SK-N-SH (cell line): ENCODE measurements around the gene TDRD5. TPM values are rescaled to one million over a fixed set of nuclear protein-coding genes. Genes with fewer than 3 reads are reported as not detected.
A peak's percentile ranks its signal among the peaks of the same experiment; 100 is the strongest.

Source experiments
- CTCF ChIA-PET: fragments of 300-600, 350-600 bp; formaldehyde crosslinking; extraction: SDS; loops from one replicate; lab custom pipeline; 2021; lab: Yijun Ruan, JAX
- POLR2A ChIA-PET: fragments of 350-600 bp; sonication (Branson Sonifier 250); formaldehyde crosslinking; extraction: SDS; loops from one replicate; lab custom pipeline; 2020; ENCODE audit warnings: antibody characterized with exemption, inconsistent platforms; lab: Yijun Ruan, JAX
- DNase-seq: peaks from one replicate; pipeline ENCODE4 v3.0.0; 2012
- H2AFZ ChIP-seq: fragments of 200-600 bp; sonication (generic); 2 replicates; pipeline ENCODE4 v1.8.1; 2016; ENCODE audit warnings: antibody characterized with exemption, mild to moderate bottlenecking, low read depth
- H3F3A ChIP-seq: fragments of 200-600 bp; sonication (generic); replicated peaks from 2 replicates; pipeline ENCODE3; 2016; ENCODE audit warnings: antibody characterized with exemption, mild to moderate bottlenecking; ENCODE audit not compliant: insufficient read depth
- H3K27ac ChIP-seq, 2 experiments: fragments of 200-500 bp in 1 of 2; fragments of 200-600 bp in 1 of 2; sonication (Bioruptor generic) in 1 of 2; sonication (generic), shearing (Covaris generic) in 1 of 2; 2 replicates each; pipeline versions ENCODE4 v1.5.1 to v1.6.1; 2014 to 2016; ENCODE audit warnings: low read depth in 2 of 2, inconsistent platforms in 1 of 2, low read length in 1 of 2, mild to moderate bottlenecking in 1 of 2, mixed read lengths in 1 of 2
- H3K27me3 ChIP-seq: fragments of 200-600 bp; sonication (generic), shearing (Covaris generic); 2 replicates; pipeline ENCODE4 v1.6.1; 2016; ENCODE audit warnings: mixed run types; ENCODE audit not compliant: insufficient read depth
- H3K36me3 ChIP-seq, 2 experiments: fragments of 200-500 bp in 1 of 2; fragments of 200-600 bp in 1 of 2; sonication (Bioruptor generic) in 1 of 2; sonication (generic) in 1 of 2; replicated peaks in 1 of 2; 2 replicates each; pipeline versions ENCODE3 to v1.5.1; 2014 to 2016; ENCODE audit warnings: low read length in 1 of 2, mild to moderate bottlenecking in 1 of 2; ENCODE audit not compliant: insufficient read depth in 2 of 2, control insufficient read depth in 1 of 2
- H3K4me1 ChIP-seq, 2 experiments: fragments of 200-500 bp in 1 of 2; fragments of 200-600 bp in 1 of 2; sonication (Bioruptor generic) in 1 of 2; sonication (generic), shearing (Covaris generic) in 1 of 2; 2 replicates each; pipeline versions ENCODE4 v1.5.1 to v1.6.1; 2014 to 2016; ENCODE audit warnings: low read depth in 1 of 2, low read length in 1 of 2, mixed run types in 1 of 2; ENCODE audit not compliant: insufficient read depth in 2 of 2, control insufficient read depth in 1 of 2
- H3K4me2 ChIP-seq: fragments of 200-600 bp; sonication (generic), shearing (Covaris generic); 2 replicates; pipeline ENCODE4 v1.6.1; 2017; ENCODE audit warnings: mixed run types
- H3K4me3 ChIP-seq, 2 experiments: fragments of 200-500 bp in 1 of 2; fragments of 200-600 bp in 1 of 2; sonication (Bioruptor generic) in 1 of 2; sonication (generic), shearing (Covaris generic) in 1 of 2; 2 replicates each; pipeline versions ENCODE4 v1.5.1 to v1.8.1; 2014 to 2016; ENCODE audit warnings: low read depth in 2 of 2, inconsistent platforms in 1 of 2, low read length in 1 of 2, mild to moderate bottlenecking in 1 of 2, mixed read lengths in 1 of 2, moderate library complexity in 1 of 2
- H3K79me2 ChIP-seq: fragments of 200-600 bp; sonication (generic); 2 replicates; pipeline ENCODE4 v1.8.1; 2017; ENCODE audit warnings: mild to moderate bottlenecking; ENCODE audit not compliant: insufficient read depth
- H3K9ac ChIP-seq: fragments of 200-600 bp; sonication (generic); 2 replicates; pipeline ENCODE4 v1.6.1; 2017; ENCODE audit warnings: mixed run types
- H3K9me2 ChIP-seq: fragments of 200-600 bp; sonication (generic); 2 replicates; pipeline ENCODE4 v1.6.1; 2017; ENCODE audit warnings: mixed run types
- H3K9me3 ChIP-seq: fragments of 200-600 bp; sonication (generic); 2 replicates; pipeline ENCODE4 v1.6.1; 2017; ENCODE audit warnings: mixed run types, mild to moderate bottlenecking, moderate library complexity
- H4K20me1 ChIP-seq: fragments of 200-600 bp; sonication (generic); 2 replicates; pipeline ENCODE4 v1.6.1; 2017; ENCODE audit warnings: mild to moderate bottlenecking, mixed run types; ENCODE audit not compliant: insufficient read depth
- ELF1 ChIP-seq: IDR thresholded peaks from 2 replicates; pipeline ENCODE4 v1.4.0; 2012
- EP300 ChIP-seq, 2 experiments: IDR thresholded peaks; 2 replicates each; pipeline versions ENCODE4 v1.4.0 to v1.6.1; 2012; ENCODE audit warnings: borderline replicate concordance in 1 of 2, low read depth in 1 of 2, low read length in 1 of 2
- EZH2phosphoT487 ChIP-seq: fragments of 200-600 bp; sonication (generic); IDR thresholded peaks from 2 replicates; pipeline ENCODE4 v1.6.1; 2017; ENCODE audit warnings: low read depth, mixed run types, mild to moderate bottlenecking, antibody characterized with exemption, moderate library complexity, borderline replicate concordance
- FOSL2 ChIP-seq: IDR thresholded peaks from 2 replicates; pipeline ENCODE4 v1.4.0; 2012; ENCODE audit warnings: low read depth, mild to moderate bottlenecking, moderate library complexity, borderline replicate concordance
- GABPA ChIP-seq: IDR thresholded peaks from 2 replicates; pipeline ENCODE4 v1.4.0; 2012; ENCODE audit warnings: low read depth, mild to moderate bottlenecking
- GATA2 ChIP-seq: sonication (generic); formaldehyde crosslinking; IDR thresholded peaks from 2 replicates; pipeline ENCODE4 v1.5.0; 2020; ENCODE audit warnings: mild to moderate bottlenecking, missing genetic modification reagents
- MEF2A ChIP-seq: IDR thresholded peaks from 2 replicates; pipeline ENCODE4 v1.4.0; 2012; ENCODE audit warnings: low read depth, borderline replicate concordance
- RXRA ChIP-seq: IDR thresholded peaks from 2 replicates; pipeline ENCODE4 v1.4.0; 2012; ENCODE audit warnings: low read depth, mild to moderate bottlenecking, borderline replicate concordance
- SIN3A ChIP-seq: IDR thresholded peaks from 2 replicates; pipeline ENCODE4 v1.6.1; 2012; ENCODE audit warnings: low read depth, mild to moderate bottlenecking, low read length, moderate library complexity, borderline replicate concordance
- SMC3 ChIP-seq: IDR thresholded peaks from 2 replicates; pipeline ENCODE4 v1.6.1; 2012; ENCODE audit warnings: low read depth, low read length, improper control_type of control experiment
- TAF1 ChIP-seq: IDR thresholded peaks from 2 replicates; pipeline ENCODE4 v1.6.1; 2012; ENCODE audit warnings: low read depth, mild to moderate bottlenecking, low read length, moderate library complexity, borderline replicate concordance
- TCF12 ChIP-seq: IDR thresholded peaks from 2 replicates; pipeline ENCODE4 v1.4.0; 2012
- TEAD4 ChIP-seq: IDR thresholded peaks from 2 replicates; pipeline ENCODE4 v1.4.0; 2012; ENCODE audit warnings: mild to moderate bottlenecking, borderline replicate concordance; ENCODE audit not compliant: insufficient read depth
- WGBS: methylation state at CpG from one replicate; pipeline ENCODE4 v1.1.6; 2017; ENCODE audit warnings: low lambda C conversion rate; 5-methylcytosine and 5-hydroxymethylcytosine counted together
- polyA plus RNA-seq, 3 experiments: library from polyadenylated mRNA; depleted of rRNA; stranded (reverse); fragments of >200 nt; gene quantifications; 2 replicates each; pipeline ENCODE4 v1.2.3, GENCODE V29; 2012
- TF ChIP-seq, protein P1 (sequence below): fragments of 200-600 bp; sonication (generic); IDR thresholded peaks from 2 replicates; pipeline ENCODE4 v1.6.1; 2017; ENCODE audit warnings: antibody characterized with exemption, mild to moderate bottlenecking, moderate library complexity
- TF ChIP-seq, protein P2 (sequence below): IDR thresholded peaks from 2 replicates; pipeline ENCODE4 v1.4.0; 2012; ENCODE audit warnings: low read depth
- TF ChIP-seq, protein P3 (sequence below): IDR thresholded peaks from 2 replicates; pipeline ENCODE4; 2012
- TF ChIP-seq, protein P4 (sequence below): IDR thresholded peaks from 2 replicates; pipeline ENCODE4 v1.4.0; 2012; ENCODE audit warnings: low read depth, borderline replicate concordance
- TF ChIP-seq, protein P5 (sequence below): fragments of 150-350 bp; IDR thresholded peaks from 2 replicates; pipeline ENCODE4 v1.6.1; 2016; ENCODE audit warnings: mild to moderate bottlenecking, low read depth, low read length
- TF ChIP-seq, protein P6 (sequence below): IDR thresholded peaks from 2 replicates; pipeline ENCODE4 v1.4.0; 2012; ENCODE audit warnings: low read depth, borderline replicate concordance

TDRD5 gene
- polyA plus RNA-seq, 1 of the 3 experiments (the other 2 are of a cell fraction): not detected

DNA sequence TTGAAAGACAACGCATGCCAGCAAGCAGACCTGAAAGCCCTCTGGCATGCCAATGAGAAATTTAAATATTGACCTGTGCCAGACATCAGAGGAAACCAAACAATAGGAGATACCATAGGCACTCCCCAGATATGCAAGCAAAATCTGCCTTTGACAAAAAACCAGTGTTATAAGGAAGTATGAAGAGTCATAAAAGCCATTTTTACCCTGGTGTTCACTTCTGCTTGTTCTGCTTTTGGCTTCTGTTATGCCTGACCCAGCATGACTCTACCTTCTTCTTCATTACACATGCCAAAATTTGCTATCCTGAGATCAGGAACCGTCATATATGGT, 42.3 kb upstream of the TDRD5 start:
- H3K79me2 ChIP-seq: no peaks in the 10 kb centered on the region
- H3K27ac ChIP-seq: no peak overlapping the region
- no peak overlapping the region for H3K4me2 ChIP-seq
- H3K9me3 ChIP-seq: no peaks in the 10 kb centered on the region
- H3F3A ChIP-seq: no peaks in the 10 kb centered on the region
- no peaks in the 10 kb centered on the region for H3K36me3 ChIP-seq
- WGBS: 12% methylated on average over 2 of the region's 2 CpGs
- no peak overlapping the region for H3K4me3 ChIP-seq
- ChIA-PET POLR2A (no interaction called here), CTCF (interaction anchor here (0.9 kb wide), 1 partner anchor 36 kb away, joined by 3 read pairs; no protein-coding TSS in a partner anchor)
- H3K4me1 ChIP-seq: no peaks in the 10 kb centered on the region
- TF ChIP-seq EZH2phosphoT487 (no peak), ELF1 (no peak), SMC3 (no peak), FOSL2 (no peak), GATA2 (no peak)
- no peak overlapping the region for H2AFZ ChIP-seq
- H3K9ac ChIP-seq: no peak overlapping the region
- H3K9me2 ChIP-seq: no peaks in the 10 kb centered on the region
- no peaks in the 10 kb centered on the region for H4K20me1 ChIP-seq
- H3K27me3 ChIP-seq: no peaks in the 10 kb centered on the region; the same call in 1 of the 2 replicates
- DNase-seq: no peak

DNA sequence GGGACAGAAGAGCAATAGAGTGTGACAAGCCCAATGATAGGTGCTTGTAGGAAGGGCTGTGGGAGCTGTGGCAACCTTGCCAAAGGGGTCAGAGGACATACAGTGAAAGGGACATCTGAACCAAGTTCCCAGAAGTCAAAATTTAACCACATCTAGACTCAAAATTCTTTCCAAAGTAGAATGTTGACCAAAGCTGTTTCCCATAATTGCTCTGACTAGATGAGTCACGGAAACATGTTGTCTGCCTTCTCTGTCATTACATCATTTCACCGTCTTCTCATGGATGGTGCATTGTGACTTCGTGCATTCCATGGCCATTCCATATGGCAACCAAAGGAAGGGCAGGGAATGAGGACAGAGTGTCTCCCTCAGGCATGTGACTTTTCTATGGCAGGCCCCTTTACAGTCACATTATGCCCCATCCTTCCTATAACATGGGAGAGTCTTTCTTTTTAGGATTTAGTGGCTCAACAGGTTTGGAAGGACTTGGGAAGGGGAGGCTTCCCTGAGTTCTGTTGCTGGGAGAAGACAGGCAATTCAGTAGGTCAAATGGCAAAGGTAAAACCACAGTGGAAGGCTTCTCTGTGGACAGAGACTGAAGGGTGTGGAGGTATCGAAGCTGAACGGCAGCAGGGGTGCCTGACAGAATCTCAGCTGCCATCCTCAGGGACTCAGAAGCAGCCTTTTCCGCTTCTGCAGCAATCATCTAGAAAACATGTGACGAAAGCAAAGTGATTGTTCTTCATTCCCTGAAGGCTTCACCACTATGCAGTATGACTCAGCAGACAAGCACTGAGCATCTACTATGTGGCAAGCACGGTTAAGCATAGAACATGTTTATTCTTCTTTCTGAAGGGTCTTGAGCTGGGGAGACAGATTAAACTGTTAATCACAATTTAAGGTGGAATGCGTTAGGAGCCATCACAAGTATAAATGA, 40.6 kb upstream of the TDRD5 start:
- no peaks in the 10 kb centered on the region for H3K36me3 ChIP-seq
- no peak for DNase-seq
- H4K20me1 ChIP-seq: no peaks in the 10 kb centered on the region
- H3K79me2 ChIP-seq: no peaks in the 10 kb centered on the region
- no peaks in the 10 kb centered on the region for H3K9me3 ChIP-seq
- no peak overlapping the region for H3K9ac ChIP-seq
- H3K4me2 ChIP-seq: 0 out of 2 replicates have a peak overlapping the region, but pooled peaks have one; percentile 2
- no peak overlapping the region for H3K4me3 ChIP-seq
- no peaks in the 10 kb centered on the region for H3F3A ChIP-seq
- no peak overlapping the region for H3K27ac ChIP-seq
- H3K9me2 ChIP-seq: no peaks in the 10 kb centered on the region
- POLR2A ChIA-PET: interaction anchor here (1.0 kb wide), 1 partner anchor 10 kb away, joined by 4 read pairs; no protein-coding TSS in a partner anchor
- WGBS: 41% methylated on average over 9 of the region's 9 CpGs
- no peaks in the 10 kb centered on the region for H3K4me1 ChIP-seq
- CTCF ChIA-PET: no interaction called here
- H2AFZ ChIP-seq: no peak overlapping the region
- H3K27me3 ChIP-seq: no peaks in the 10 kb centered on the region
- TF ChIP-seq, protein P1, sequence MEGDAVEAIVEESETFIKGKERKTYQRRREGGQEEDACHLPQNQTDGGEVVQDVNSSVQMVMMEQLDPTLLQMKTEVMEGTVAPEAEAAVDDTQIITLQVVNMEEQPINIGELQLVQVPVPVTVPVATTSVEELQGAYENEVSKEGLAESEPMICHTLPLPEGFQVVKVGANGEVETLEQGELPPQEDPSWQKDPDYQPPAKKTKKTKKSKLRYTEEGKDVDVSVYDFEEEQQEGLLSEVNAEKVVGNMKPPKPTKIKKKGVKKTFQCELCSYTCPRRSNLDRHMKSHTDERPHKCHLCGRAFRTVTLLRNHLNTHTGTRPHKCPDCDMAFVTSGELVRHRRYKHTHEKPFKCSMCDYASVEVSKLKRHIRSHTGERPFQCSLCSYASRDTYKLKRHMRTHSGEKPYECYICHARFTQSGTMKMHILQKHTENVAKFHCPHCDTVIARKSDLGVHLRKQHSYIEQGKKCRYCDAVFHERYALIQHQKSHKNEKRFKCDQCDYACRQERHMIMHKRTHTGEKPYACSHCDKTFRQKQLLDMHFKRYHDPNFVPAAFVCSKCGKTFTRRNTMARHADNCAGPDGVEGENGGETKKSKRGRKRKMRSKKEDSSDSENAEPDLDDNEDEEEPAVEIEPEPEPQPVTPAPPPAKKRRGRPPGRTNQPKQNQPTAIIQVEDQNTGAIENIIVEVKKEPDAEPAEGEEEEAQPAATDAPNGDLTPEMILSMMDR: no peak
- TF ChIP-seq RXRA: no peak
- TF ChIP-seq, protein P2, sequence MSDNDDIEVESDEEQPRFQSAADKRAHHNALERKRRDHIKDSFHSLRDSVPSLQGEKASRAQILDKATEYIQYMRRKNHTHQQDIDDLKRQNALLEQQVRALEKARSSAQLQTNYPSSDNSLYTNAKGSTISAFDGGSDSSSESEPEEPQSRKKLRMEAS: no peak
- TF ChIP-seq ELF1: no peak
- TF ChIP-seq SMC3: no peak
- no peak for TF ChIP-seq SIN3A
- TF ChIP-seq GABPA: no peak
- no peak for TF ChIP-seq TAF1
- no peak for TF ChIP-seq TEAD4
- TF ChIP-seq, protein P3, sequence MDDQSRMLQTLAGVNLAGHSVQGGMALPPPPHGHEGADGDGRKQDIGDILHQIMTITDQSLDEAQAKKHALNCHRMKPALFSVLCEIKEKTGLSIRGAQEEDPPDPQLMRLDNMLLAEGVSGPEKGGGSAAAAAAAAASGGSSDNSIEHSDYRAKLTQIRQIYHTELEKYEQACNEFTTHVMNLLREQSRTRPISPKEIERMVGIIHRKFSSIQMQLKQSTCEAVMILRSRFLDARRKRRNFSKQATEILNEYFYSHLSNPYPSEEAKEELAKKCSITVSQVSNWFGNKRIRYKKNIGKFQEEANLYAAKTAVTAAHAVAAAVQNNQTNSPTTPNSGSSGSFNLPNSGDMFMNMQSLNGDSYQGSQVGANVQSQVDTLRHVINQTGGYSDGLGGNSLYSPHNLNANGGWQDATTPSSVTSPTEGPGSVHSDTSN: no peak
- TF ChIP-seq, protein P4, sequence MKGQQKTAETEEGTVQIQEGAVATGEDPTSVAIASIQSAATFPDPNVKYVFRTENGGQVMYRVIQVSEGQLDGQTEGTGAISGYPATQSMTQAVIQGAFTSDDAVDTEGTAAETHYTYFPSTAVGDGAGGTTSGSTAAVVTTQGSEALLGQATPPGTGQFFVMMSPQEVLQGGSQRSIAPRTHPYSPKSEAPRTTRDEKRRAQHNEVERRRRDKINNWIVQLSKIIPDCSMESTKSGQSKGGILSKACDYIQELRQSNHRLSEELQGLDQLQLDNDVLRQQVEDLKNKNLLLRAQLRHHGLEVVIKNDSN: no peak
- no peak for TF ChIP-seq TCF12
- TF ChIP-seq, protein P5, sequence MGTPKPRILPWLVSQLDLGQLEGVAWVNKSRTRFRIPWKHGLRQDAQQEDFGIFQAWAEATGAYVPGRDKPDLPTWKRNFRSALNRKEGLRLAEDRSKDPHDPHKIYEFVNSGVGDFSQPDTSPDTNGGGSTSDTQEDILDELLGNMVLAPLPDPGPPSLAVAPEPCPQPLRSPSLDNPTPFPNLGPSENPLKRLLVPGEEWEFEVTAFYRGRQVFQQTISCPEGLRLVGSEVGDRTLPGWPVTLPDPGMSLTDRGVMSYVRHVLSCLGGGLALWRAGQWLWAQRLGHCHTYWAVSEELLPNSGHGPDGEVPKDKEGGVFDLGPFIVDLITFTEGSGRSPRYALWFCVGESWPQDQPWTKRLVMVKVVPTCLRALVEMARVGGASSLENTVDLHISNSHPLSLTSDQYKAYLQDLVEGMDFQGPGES: no peak
- TF ChIP-seq MEF2A: no peak
- TF ChIP-seq EP300 (IDR thresholded peaks at IDR 0.05; ENCODE audit: borderline replicate concordance in 1 of 2, low read depth in 1 of 2, low read length in 1 of 2): no peak
- TF ChIP-seq, protein P6, sequence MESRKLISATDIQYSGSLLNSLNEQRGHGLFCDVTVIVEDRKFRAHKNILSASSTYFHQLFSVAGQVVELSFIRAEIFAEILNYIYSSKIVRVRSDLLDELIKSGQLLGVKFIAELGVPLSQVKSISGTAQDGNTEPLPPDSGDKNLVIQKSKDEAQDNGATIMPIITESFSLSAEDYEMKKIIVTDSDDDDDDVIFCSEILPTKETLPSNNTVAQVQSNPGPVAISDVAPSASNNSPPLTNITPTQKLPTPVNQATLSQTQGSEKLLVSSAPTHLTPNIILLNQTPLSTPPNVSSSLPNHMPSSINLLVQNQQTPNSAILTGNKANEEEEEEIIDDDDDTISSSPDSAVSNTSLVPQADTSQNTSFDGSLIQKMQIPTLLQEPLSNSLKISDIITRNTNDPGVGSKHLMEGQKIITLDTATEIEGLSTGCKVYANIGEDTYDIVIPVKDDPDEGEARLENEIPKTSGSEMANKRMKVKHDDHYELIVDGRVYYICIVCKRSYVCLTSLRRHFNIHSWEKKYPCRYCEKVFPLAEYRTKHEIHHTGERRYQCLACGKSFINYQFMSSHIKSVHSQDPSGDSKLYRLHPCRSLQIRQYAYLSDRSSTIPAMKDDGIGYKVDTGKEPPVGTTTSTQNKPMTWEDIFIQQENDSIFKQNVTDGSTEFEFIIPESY: no peak
